K562 (cell line): ENCODE measurements around the gene RUVBL1. TPM values are rescaled to one million over a fixed set of nuclear protein-coding genes. Genes with fewer than 3 reads are reported as not detected.
A peak's percentile ranks its signal among the peaks of the same experiment; 100 is the strongest.

Source experiments
- ATAC-seq: fragments of 200-7000 bp; cut with Tn5 transposase; 3 replicates; pipeline ENCODE4 v1.9.1; 2020; ENCODE audit warnings: moderate library complexity
- BruUV-seq: library from RNA; stranded (reverse); fragments of 400-500 nt; replicated peaks from 2 replicates; lab custom pipeline; 2021; lab: Mats Ljungman, UMichigan
- CTCF ChIA-PET: fragments of 300-600 bp; formaldehyde crosslinking; extraction: SDS; loops from one replicate; lab custom pipeline; 2021; ENCODE audit warnings: low intra/inter-chr PET ratio; lab: Yijun Ruan, JAX
- POLR2A ChIA-PET: fragments of 300-600, 350-650 bp; sonication (Branson Sonifier 250); formaldehyde crosslinking; extraction: SDS; loops from one replicate; lab custom pipeline; 2021; ENCODE audit warnings: antibody characterized with exemption, inconsistent platforms; lab: Yijun Ruan, JAX
- DNase-seq, 4 experiments: peaks; one replicate each; pipeline versions ENCODE4 v3.0.0 to v3.0.0-alpha.2; 2011 to 2018; ENCODE audit warnings: low spot score in 3 of 4, mixed read lengths in 3 of 4; ENCODE audit errors: extremely low read depth in 1 of 4
- FAIRE-seq: peaks from 2 replicates; lab custom pipeline; 2011; peaks lifted over from hg19 to GRCh38; lab: Jason Lieb, UNC
- H2AFZ ChIP-seq: 2 replicates; pipeline ENCODE4 v1.6.0; 2011; ENCODE audit warnings: low read depth, low read length, control low read depth, inconsistent platforms
- H3K27ac ChIP-seq: fragments of 200-600 bp; 3 replicates; pipeline ENCODE4 v1.8.0; 2011; ENCODE audit warnings: low read depth, mild to moderate bottlenecking, control low read depth, inconsistent platforms, low read length, moderate library complexity, mixed read lengths; ENCODE audit errors: extremely low read depth
- H3K27me3 ChIP-seq, 2 experiments: fragments of 300-600 bp in 1 of 2; 2 replicates in 1 of 2; 3 replicates in 1 of 2; pipeline versions ENCODE4 v1.6.0 to v1.8.0; 2011; ENCODE audit warnings: inconsistent platforms in 2 of 2, low read length in 2 of 2, mild to moderate bottlenecking in 1 of 2, mixed read lengths in 1 of 2, moderate library complexity in 1 of 2; ENCODE audit not compliant: control insufficient read depth in 2 of 2, insufficient read depth in 2 of 2
- H3K36me3 ChIP-seq: fragments of 300-600 bp; 3 replicates; pipeline ENCODE4 v1.8.0; 2011; ENCODE audit warnings: mild to moderate bottlenecking, low read length, inconsistent platforms; ENCODE audit not compliant: control insufficient read depth, insufficient read depth
- H3K4me1 ChIP-seq, 2 experiments: fragments of 200-600 bp in 1 of 2; replicated peaks in 1 of 2; 2 replicates in 1 of 2; 3 replicates in 1 of 2; pipeline versions ENCODE4 v1.5.1 to v1.8.0; 2011; ENCODE audit warnings: inconsistent platforms in 2 of 2, low read length in 2 of 2, mild to moderate bottlenecking in 1 of 2, mixed read lengths in 1 of 2, moderate library complexity in 1 of 2; ENCODE audit not compliant: control insufficient read depth in 2 of 2, insufficient read depth in 2 of 2
- H3K4me2 ChIP-seq: 2 replicates; pipeline ENCODE4 v1.6.1; 2011; ENCODE audit warnings: low read length, control low read depth, inconsistent platforms, mixed read lengths; ENCODE audit not compliant: insufficient read depth
- H3K4me3 ChIP-seq: fragments of 200-600 bp; sonication (generic), shearing (Covaris generic); 2 replicates; pipeline ENCODE4 v1.5.1; 2016; ENCODE audit warnings: control low read depth, inconsistent platforms
- H3K79me2 ChIP-seq: fragments of 200-600 bp; 3 replicates; pipeline ENCODE4 v1.8.0; 2011; ENCODE audit warnings: low read length, inconsistent platforms; ENCODE audit not compliant: control insufficient read depth, insufficient read depth
- H3K9ac ChIP-seq, 2 experiments: 2 replicates each; pipeline versions ENCODE4 v1.6.0 to v1.6.1; 2011; ENCODE audit warnings: low read depth in 2 of 2, low read length in 2 of 2, control low read depth in 1 of 2, inconsistent platforms in 1 of 2, mild to moderate bottlenecking in 1 of 2, mixed read lengths in 1 of 2; ENCODE audit not compliant: insufficient read depth in 1 of 2
- H3K9me1 ChIP-seq: one replicate; pipeline ENCODE4 v1.6.0; 2011; ENCODE audit warnings: inconsistent platforms, mild to moderate bottlenecking, low read length, moderate library complexity; ENCODE audit not compliant: control insufficient read depth, insufficient read depth
- H3K9me3 ChIP-seq: replicated peaks from 2 replicates; pipeline ENCODE4 v1.5.1; 2011; ENCODE audit warnings: low read depth, low read length, inconsistent platforms; ENCODE audit not compliant: control insufficient read depth, insufficient read depth
- H4K20me1 ChIP-seq: replicated peaks from 2 replicates; pipeline ENCODE4 v1.6.1; 2011; ENCODE audit warnings: low read length, inconsistent platforms, mixed read lengths; ENCODE audit not compliant: control insufficient read depth, insufficient read depth
- DACH1 ChIP-seq: fragments of 450-650 bp; IDR thresholded peaks from 2 replicates; pipeline ENCODE4 v1.6.1; 2018; ENCODE audit not compliant: partially characterized antibody
- ESRRA ChIP-seq: fragments of 450-650 bp; IDR thresholded peaks from 2 replicates; pipeline ENCODE4 v1.6.1; 2014; ENCODE audit warnings: low read depth, mild to moderate bottlenecking, moderate library complexity, borderline replicate concordance
- HSF4 ChIP-seq: fragments of 250-450 bp; sonication (Bioruptor Pico); IDR thresholded peaks from 2 replicates; pipeline ENCODE4 v2.1.2; 2022; ENCODE audit warnings: mild to moderate bottlenecking, moderate library complexity, borderline replicate concordance
- L3MBTL2 ChIP-seq: fragments of 450-650 bp; IDR thresholded peaks from 2 replicates; pipeline ENCODE4 v1.6.1; 2016; ENCODE audit warnings: mild to moderate bottlenecking, moderate library complexity
- SMARCA5 ChIP-seq: fragments of 450-650 bp; IDR thresholded peaks from 2 replicates; pipeline ENCODE4 v1.6.1; 2016
- ZNF41 ChIP-seq: fragments of 250-450 bp; sonication (Bioruptor Pico); conservative IDR thresholded peaks from 2 replicates; pipeline ENCODE4 v1.4.0; 2020; ENCODE audit warnings: mild to moderate bottlenecking
- WGBS: fragments of 100-300 bp; shearing (Covaris generic); methylation state at CpG from one replicate; pipeline ENCODE4 v1.1.6; 2016; ENCODE audit warnings: low coverage, mixed read lengths; ENCODE audit not compliant: insufficient coverage; ENCODE audit errors: missing lambda C conversion rate; 5-methylcytosine and 5-hydroxymethylcytosine counted together
- in situ Hi-C: fragments of 300-500 bp; cut with MboI; formaldehyde crosslinking; loops from 4 replicates; pipeline ENCODE4 v1.15.0; 2018; ENCODE audit warnings: inconsistent platforms, mixed read lengths
- intact Hi-C: fragments of 100-400 bp; cut with micrococcal nuclease; formaldehyde crosslinking; loops from 2 replicates; pipeline ENCODE4 v1.14.2; 2022
- polyA plus RNA-seq, 8 experiments: library from polyadenylated mRNA; depleted of rRNA in 4 of 8; stranded (reverse) in 5 of 8; unstranded in 3 of 8; fragments of >200 nt; fragmentation: Nextera tagmentation in 2 of 8; fragmentation: Illumina TruSeq in 1 of 8; extraction: Ambion mirVana in 2 of 8; extraction: Trizol in 1 of 8; gene quantifications; 2 replicates each; pipeline versions ENCODE4 v1.2.1 to v1.2.3, GENCODE V29; 2011 to 2014; ENCODE audit warnings: inconsistent platforms in 1 of 8, missing spikeins in 1 of 8
- total RNA-seq, 7 experiments: library from RNA; depleted of rRNA in 6 of 7; stranded (reverse); fragments of >200 nt in 6 of 7; fragmentation: Illumina TruSeq in 2 of 7; extraction: Trizol in 2 of 7; gene quantifications; 2 replicates each; pipeline versions ENCODE4 v1.2.1 to v1.2.3, GENCODE V29; 2011 to 2021; ENCODE audit warnings: low replicate concordance in 1 of 7
- TF ChIP-seq, protein P1 (sequence below): fragments of 200-400 bp; formaldehyde crosslinking; IDR thresholded peaks from 2 replicates; pipeline ENCODE4 v1.6.1; 2017; ENCODE audit warnings: mild to moderate bottlenecking, low read depth, low read length, moderate library complexity
- TF ChIP-seq, protein P2 (sequence below), 2 experiments: IDR thresholded peaks in 1 of 2; conservative IDR thresholded peaks in 1 of 2; 2 replicates each; pipeline ENCODE4 v1.6.1; 2016; ENCODE audit warnings: low read depth in 2 of 2, mild to moderate bottlenecking in 1 of 2, missing compliant biosample characterization in 1 of 2, missing genetic modification characterization in 1 of 2, moderate library complexity in 1 of 2

RUVBL1 gene
- total and polyA plus RNA-seq, 9 of the 15 experiments (the other 6 are each of a cell fraction or from before 2014, with no cell fraction given) = 20.7 to 147 (median 113) TPM

DNA sequence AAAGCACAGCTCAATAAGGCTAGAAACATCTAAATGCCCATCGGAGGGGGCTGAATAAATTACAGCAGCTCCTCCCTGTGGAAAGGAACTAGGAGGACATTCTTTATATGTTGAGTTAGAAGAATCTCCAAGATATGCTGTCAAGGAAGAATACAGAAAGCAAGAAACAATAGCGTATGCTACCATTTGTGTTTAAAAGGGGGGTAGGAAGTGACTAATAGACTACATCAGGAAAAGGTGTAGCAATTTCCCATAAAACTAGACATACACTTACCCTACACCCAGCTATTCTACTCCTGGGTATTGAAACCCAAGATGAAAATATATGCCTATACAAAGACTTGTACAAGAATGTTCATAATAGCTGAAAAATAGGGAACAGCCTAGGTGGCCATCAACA, 49.8 kb downstream of the RUVBL1 start (continued):
- TF ChIP-seq, protein P1, sequence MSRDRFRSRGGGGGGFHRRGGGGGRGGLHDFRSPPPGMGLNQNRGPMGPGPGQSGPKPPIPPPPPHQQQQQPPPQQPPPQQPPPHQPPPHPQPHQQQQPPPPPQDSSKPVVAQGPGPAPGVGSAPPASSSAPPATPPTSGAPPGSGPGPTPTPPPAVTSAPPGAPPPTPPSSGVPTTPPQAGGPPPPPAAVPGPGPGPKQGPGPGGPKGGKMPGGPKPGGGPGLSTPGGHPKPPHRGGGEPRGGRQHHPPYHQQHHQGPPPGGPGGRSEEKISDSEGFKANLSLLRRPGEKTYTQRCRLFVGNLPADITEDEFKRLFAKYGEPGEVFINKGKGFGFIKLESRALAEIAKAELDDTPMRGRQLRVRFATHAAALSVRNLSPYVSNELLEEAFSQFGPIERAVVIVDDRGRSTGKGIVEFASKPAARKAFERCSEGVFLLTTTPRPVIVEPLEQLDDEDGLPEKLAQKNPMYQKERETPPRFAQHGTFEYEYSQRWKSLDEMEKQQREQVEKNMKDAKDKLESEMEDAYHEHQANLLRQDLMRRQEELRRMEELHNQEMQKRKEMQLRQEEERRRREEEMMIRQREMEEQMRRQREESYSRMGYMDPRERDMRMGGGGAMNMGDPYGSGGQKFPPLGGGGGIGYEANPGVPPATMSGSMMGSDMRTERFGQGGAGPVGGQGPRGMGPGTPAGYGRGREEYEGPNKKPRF = no peak
- TF ChIP-seq, protein P2, sequence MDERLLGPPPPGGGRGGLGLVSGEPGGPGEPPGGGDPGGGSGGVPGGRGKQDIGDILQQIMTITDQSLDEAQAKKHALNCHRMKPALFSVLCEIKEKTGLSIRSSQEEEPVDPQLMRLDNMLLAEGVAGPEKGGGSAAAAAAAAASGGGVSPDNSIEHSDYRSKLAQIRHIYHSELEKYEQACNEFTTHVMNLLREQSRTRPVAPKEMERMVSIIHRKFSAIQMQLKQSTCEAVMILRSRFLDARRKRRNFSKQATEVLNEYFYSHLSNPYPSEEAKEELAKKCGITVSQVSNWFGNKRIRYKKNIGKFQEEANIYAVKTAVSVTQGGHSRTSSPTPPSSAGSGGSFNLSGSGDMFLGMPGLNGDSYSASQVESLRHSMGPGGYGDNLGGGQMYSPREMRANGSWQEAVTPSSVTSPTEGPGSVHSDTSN (CRISPR knock-in tag; IDR thresholded peaks at IDR 0.05; ENCODE audit: low read depth) = no peak
- TF ChIP-seq, protein P2 (tag; conservative IDR thresholded peaks at IDR 0.05; ENCODE audit: low read depth) = no peak
- TF ChIP-seq, all 486 proteins: peak for 0

GRCh38 chr3:128073185-128073725, 50.4 kb downstream of the RUVBL1 start:
- Histone ChIP-seq H3K4me3 (no peak overlapping the region), H3K27ac (no peak overlapping the region), H3K4me1 (peaks cover 14 to 42% of the 10 kb centered on the region in 2 experiments), H3K4me2 (no peak overlapping the region), H3K9me1 (peaks cover 3% of the 10 kb centered on the region), H4K20me1 (peaks cover 11% of the 10 kb centered on the region; the same call in 1 of the 2 replicates), H2AFZ (no peak overlapping the region), H3K9ac (0 out of 4 replicates have a peak overlapping the region, but pooled peaks of 1 of the 2 experiments have one; percentile 29), H3K36me3 (peaks cover 72% of the 10 kb centered on the region), H3K9me3 (no peaks in the 10 kb centered on the region), H3K27me3 (no peaks in the 10 kb centered on the region), H3K79me2 (peaks cover 21% of the 10 kb centered on the region; the same call in 2 of the 3 replicates)
- POLR2A ChIA-PET = interaction anchor here (0.6 to 2.9 kb wide), 5 partner anchors 8 to 787 kb away, joined by 3 to 23 read pairs (median 5); no protein-coding TSS in a partner anchor
- BruUV-seq = no TSS peak
- intact Hi-C loops (loop anchor here (10.0 kb wide), 1 partner anchor 422 kb away; the partner anchor contains the start of gene GATA2), in situ Hi-C loops (no loop called here)
- WGBS = 90% methylated on average over 2 of the region's 6 CpGs
- DNase-seq (no peak), FAIRE-seq (no peak), ATAC-seq (no peak)
- TF ChIP-seq SMARCA5 (no peak), DACH1 (no peak), L3MBTL2 (no peak), HSF4 (CRISPR knock-in tag) (no peak), ZNF41 (CRISPR knock-in tag) (no peak), ESRRA (no peak)
- CTCF ChIA-PET = no interaction called here
